ENCODE results near the gene EGLN3.

The EGLN3 gene

GRCh38 chr14:33900706-33901105 lies 50.2 kb downstream of the EGLN3 start:
- no peaks in the 10 kb centered on the region for H4K20me1 ChIP-seq (ENCODE audit: insufficient read depth, low read length)
- no peak overlapping the region for H3K9ac ChIP-seq (ENCODE audit: low read length)
- H3K4me2 ChIP-seq (ENCODE audit: low read length): no peak overlapping the region
- H3K4me1 ChIP-seq (ENCODE audit: insufficient read depth, low read length, severe bottlenecking): no peaks in the 10 kb centered on the region
- no peak overlapping the region for H2AFZ ChIP-seq (ENCODE audit: low read length)
- no peak overlapping the region for H3K4me3 ChIP-seq (ENCODE audit: low read depth, low read length, poor library complexity, severe bottlenecking)
- no peaks in the 10 kb centered on the region for H3F3A ChIP-seq (ENCODE audit: insufficient read depth, low read length)
- H3K36me3 ChIP-seq (ENCODE audit: insufficient read depth, low read length): no peaks in the 10 kb centered on the region
- H3K9me2 ChIP-seq (ENCODE audit: low read depth, low read length): no peaks in the 10 kb centered on the region
- no peak for TF ChIP-seq CTCF (IDR thresholded peaks at IDR 0.05; ENCODE audit: low read length)
- no peak for TF ChIP-seq EZH2 (IDR thresholded peaks at IDR 0.05; ENCODE audit: borderline replicate concordance, low read length)
- H3K27me3 ChIP-seq (ENCODE audit: insufficient read depth, low read length): no peaks in the 10 kb centered on the region
- H3K9me3 ChIP-seq (ENCODE audit: low read length): no peaks in the 10 kb centered on the region
- H3K27ac ChIP-seq (ENCODE audit: low read depth, low read length, poor library complexity, severe bottlenecking): no peak overlapping the region
- no peaks in the 10 kb centered on the region for H3K79me2 ChIP-seq (ENCODE audit: insufficient read depth, low read length)

DNA sequence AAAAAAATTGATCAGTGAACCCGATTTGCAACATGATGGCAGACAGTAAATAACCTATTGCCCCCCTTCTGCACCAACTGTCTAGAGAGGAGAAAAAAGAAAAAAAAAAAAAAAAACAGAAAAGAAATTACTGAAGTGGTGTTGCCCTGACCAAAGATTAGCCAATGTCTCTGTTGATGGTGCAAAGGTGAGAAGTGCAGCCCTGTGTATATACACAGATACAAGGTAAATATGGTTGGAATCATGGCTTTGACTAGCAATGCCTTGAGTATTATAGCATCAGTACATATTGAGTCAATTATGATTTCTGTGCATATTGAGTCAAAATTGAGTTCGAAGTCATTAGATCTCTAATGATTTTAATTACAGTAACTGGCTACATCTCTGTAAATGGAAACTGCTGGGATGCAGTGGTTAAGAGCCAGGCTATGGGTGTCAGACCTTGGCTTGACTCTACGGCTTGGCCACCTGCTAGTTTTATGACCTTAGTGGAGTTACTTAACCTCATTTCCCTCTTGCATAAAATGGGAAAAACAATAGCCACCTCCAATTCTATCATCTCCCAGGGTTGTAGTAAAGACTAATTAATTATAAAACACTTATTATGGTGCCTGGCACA lies 51.0 kb downstream of the EGLN3 start:
- H3F3A ChIP-seq (ENCODE audit: insufficient read depth, low read length): no peaks in the 10 kb centered on the region
- H2AFZ ChIP-seq (ENCODE audit: low read length): no peak overlapping the region
- H3K4me2 ChIP-seq (ENCODE audit: low read length): no peak overlapping the region
- H3K9me3 ChIP-seq (ENCODE audit: low read length): no peaks in the 10 kb centered on the region
- TF ChIP-seq EZH2 (IDR thresholded peaks at IDR 0.05; ENCODE audit: borderline replicate concordance, low read length) (no peak), CTCF (IDR thresholded peaks at IDR 0.05; ENCODE audit: low read length) (no peak)
- H3K4me3 ChIP-seq (ENCODE audit: low read depth, low read length, poor library complexity, severe bottlenecking): no peak overlapping the region
- no peaks in the 10 kb centered on the region for H3K9me2 ChIP-seq (ENCODE audit: low read depth, low read length)
- no peaks in the 10 kb centered on the region for H3K36me3 ChIP-seq (ENCODE audit: insufficient read depth, low read length)
- H4K20me1 ChIP-seq (ENCODE audit: insufficient read depth, low read length): no peaks in the 10 kb centered on the region
- no peaks in the 10 kb centered on the region for H3K27me3 ChIP-seq (ENCODE audit: insufficient read depth, low read length)
- no peak overlapping the region for H3K27ac ChIP-seq (ENCODE audit: low read depth, low read length, poor library complexity, severe bottlenecking)
- H3K4me1 ChIP-seq (ENCODE audit: insufficient read depth, low read length, severe bottlenecking): no peaks in the 10 kb centered on the region
- H3K9ac ChIP-seq (ENCODE audit: low read length): no peak overlapping the region
- H3K79me2 ChIP-seq (ENCODE audit: insufficient read depth, low read length): no peaks in the 10 kb centered on the region

DNA sequence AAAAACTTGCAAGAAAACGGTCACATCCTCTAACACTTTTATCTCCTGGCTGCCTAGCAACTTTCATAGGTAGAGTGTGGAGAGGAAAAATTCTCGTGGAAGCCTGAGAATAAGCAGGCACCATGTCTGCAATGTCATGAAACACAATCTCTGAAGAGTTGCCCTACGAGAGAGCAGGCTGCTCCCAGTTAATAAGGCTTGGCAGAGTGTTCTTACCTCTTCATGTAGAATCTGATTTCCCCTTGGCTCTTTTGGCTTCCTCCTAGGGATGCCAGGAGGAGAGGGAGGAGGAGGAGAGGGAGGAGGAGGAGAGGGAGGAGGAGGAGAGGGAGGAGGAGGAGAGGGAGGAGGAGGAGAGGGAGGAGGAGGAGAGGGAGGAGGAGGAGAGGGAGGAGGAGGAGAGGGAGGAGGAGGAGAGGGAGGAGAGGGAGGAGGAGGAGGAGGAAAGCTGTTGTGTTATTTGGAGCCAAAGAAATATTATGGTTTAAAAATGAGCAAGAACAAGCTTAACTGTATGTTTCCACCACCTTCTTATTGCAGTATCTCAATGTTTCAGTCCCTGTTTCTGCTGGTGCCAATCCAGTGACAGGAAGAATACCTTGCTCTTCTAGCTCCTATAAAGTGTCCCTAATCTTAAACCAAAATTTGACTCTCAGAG lies 52.9 kb downstream of the EGLN3 start:
- Histone ChIP-seq H3K9me2 (ENCODE audit: low read depth, low read length) (no peaks in the 10 kb centered on the region), H3K27me3 (ENCODE audit: insufficient read depth, low read length) (no peaks in the 10 kb centered on the region), H3K4me2 (ENCODE audit: low read length) (no peak overlapping the region), H3K79me2 (ENCODE audit: insufficient read depth, low read length) (no peaks in the 10 kb centered on the region), H3K9ac (ENCODE audit: low read length) (no peak overlapping the region), H3F3A (ENCODE audit: insufficient read depth, low read length) (no peaks in the 10 kb centered on the region), H3K4me3 (ENCODE audit: low read depth, low read length, poor library complexity, severe bottlenecking) (no peak overlapping the region), H3K27ac (ENCODE audit: low read depth, low read length, poor library complexity, severe bottlenecking) (no peak overlapping the region), H3K4me1 (ENCODE audit: insufficient read depth, low read length, severe bottlenecking) (no peaks in the 10 kb centered on the region), H2AFZ (ENCODE audit: low read length) (no peak overlapping the region), H3K36me3 (ENCODE audit: insufficient read depth, low read length) (no peaks in the 10 kb centered on the region), H3K9me3 (ENCODE audit: low read length) (no peaks in the 10 kb centered on the region), H4K20me1 (ENCODE audit: insufficient read depth, low read length) (no peaks in the 10 kb centered on the region)
- TF ChIP-seq CTCF (IDR thresholded peaks at IDR 0.05; ENCODE audit: low read length) (no peak), EZH2 (IDR thresholded peaks at IDR 0.05; ENCODE audit: borderline replicate concordance, low read length) (no peak)

Measured in OCI-LY1 (cell line).